LNCaP clone FGC (cell line): ENCODE measurements around the gene TUNAR.
"Not testable (repeated sequence)": the region's sequence is repeated elsewhere in the genome, so short reads cannot be mapped to it uniquely, and the experiment has no call there.

Experiments
- DNase-seq: peaks from one replicate; pipeline ENCODE4 v3.0.0-alpha.2; 2011; ENCODE audit warnings: low read depth
- H3K4me3 ChIP-seq: 2 replicates; pipeline ENCODE4 v1.5.1; 2011; ENCODE audit warnings: mild to moderate bottlenecking, low read depth, low read length, control low read depth
- TF ChIP-seq, protein P1 (sequence below): IDR thresholded peaks from 2 replicates; pipeline ENCODE4 v1.5.1; 2012; ENCODE audit warnings: mild to moderate bottlenecking; ENCODE audit not compliant: control insufficient read depth, insufficient read depth; ENCODE audit errors: extremely low read depth

TUNAR gene

DNA sequence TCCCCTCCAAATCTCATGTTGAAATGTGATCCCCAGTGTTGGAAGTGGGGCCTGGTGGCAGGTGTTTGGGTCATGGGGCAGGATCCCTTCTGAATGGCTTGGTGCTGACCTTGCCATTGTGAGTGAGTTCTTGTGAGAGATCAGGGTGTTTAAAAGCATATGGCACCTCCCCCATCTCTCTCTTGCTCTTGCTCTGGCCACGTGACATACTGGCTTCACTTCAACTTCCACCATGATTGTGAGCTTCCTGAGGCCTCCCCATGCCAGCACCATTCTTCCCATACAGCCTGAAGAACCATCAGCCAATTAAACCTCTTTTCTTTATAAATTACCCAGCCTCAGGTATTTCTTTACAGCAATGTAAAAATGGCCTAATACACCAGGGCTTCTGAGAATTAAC, 82.7 kb downstream of the TUNAR start:
- no peak overlapping the region for H3K4me3 ChIP-seq
- TF ChIP-seq, protein P1, sequence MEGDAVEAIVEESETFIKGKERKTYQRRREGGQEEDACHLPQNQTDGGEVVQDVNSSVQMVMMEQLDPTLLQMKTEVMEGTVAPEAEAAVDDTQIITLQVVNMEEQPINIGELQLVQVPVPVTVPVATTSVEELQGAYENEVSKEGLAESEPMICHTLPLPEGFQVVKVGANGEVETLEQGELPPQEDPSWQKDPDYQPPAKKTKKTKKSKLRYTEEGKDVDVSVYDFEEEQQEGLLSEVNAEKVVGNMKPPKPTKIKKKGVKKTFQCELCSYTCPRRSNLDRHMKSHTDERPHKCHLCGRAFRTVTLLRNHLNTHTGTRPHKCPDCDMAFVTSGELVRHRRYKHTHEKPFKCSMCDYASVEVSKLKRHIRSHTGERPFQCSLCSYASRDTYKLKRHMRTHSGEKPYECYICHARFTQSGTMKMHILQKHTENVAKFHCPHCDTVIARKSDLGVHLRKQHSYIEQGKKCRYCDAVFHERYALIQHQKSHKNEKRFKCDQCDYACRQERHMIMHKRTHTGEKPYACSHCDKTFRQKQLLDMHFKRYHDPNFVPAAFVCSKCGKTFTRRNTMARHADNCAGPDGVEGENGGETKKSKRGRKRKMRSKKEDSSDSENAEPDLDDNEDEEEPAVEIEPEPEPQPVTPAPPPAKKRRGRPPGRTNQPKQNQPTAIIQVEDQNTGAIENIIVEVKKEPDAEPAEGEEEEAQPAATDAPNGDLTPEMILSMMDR: no peak
- DNase-seq: no peak

DNA sequence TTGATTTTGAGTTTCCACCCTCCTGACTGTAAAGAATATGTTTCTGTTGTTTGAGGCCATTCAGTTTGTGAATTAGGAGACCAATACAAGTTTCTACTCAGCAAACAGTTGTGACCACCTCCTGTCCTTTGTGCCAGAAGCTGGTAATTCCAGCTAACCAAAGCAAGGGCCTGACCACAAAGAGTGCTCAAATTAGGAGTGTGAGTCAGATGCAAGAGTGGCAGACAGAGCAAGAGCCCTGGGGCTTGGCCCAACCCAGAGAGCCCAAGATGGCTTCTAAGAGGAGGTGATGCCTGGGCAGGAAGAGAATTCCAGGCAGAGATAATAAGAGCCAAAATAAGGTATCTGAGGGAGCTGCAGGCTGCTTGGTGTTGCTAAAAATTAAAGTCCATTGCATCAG, 84.8 kb downstream of the TUNAR start:
- no peak overlapping the region for H3K4me3 ChIP-seq
- no peak for DNase-seq
- TF ChIP-seq, protein P1: no peak

DNA sequence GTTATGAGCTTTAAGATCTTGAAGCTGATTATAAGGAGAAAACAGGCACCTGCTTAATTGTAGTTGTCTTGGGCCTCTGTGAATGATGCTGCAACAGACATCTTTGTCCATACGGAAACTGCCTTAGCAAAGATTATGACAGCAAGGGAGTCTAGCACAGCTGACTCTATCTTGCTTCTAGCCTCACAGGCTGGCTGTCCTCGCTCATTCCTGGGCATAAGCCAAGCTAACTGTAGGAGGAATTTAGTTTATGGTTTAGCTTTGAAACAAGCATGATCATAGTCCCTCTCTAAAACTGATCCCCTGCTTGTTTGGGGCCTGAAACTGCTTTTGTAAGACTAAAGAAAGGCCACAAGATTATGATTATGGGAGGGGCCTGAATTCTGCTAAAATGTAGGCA, 88.3 kb downstream of the TUNAR start:
- TF ChIP-seq, protein P1: no peak
- DNase-seq: no peak
- no peak overlapping the region for H3K4me3 ChIP-seq

DNA sequence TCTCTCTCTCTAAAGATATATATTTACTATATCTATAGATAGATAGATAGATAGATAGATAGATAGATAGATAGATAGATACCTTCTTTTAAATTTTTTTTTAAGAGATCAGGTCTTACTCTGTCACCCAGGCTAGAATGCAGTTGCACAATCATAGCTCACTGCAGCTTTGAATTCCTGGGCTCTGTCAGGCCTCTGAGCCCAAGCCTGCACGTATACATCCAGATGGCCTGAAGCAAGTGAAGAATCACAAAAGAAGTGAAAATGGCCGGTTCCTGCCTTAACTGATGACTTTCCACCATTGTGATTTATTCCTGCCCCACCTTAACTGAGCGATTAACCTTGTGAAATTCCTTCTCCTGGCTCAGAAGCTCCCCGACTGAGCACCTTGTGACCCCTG, 91.4 kb downstream of the TUNAR start:
- H3K4me3 ChIP-seq, DNase-seq: not testable (repeated sequence)
